IMR-90 (cell line): ENCODE results near the gene ARL2.

ENCODE experiments used
- MAFK ChIP-seq: IDR thresholded peaks from 2 replicates; pipeline ENCODE4 v1.6.1; 2012; ENCODE audit warnings: low read depth, low read length, improper control_type of control experiment
- NFE2L2 ChIP-seq: fragments of 150-350 bp; IDR thresholded peaks from 2 replicates; pipeline ENCODE4 v1.6.1; 2016; ENCODE audit warnings: low read depth, mild to moderate bottlenecking, low read length
- POLR2A ChIP-seq: IDR thresholded peaks from 2 replicates; pipeline ENCODE4 v1.6.1; 2012; ENCODE audit warnings: mild to moderate bottlenecking, low read depth, low read length
- TF ChIP-seq, protein P1 (sequence below): conservative IDR thresholded peaks from 2 replicates; pipeline ENCODE4 v1.5.1; 2012; ENCODE audit warnings: mild to moderate bottlenecking, low read depth, low read length, improper control_type of control experiment
- TF ChIP-seq, protein P2 (sequence below): fragments of 150-350 bp; IDR thresholded peaks from 2 replicates; pipeline ENCODE4 v1.6.1; 2017; ENCODE audit warnings: mild to moderate bottlenecking, antibody characterized with exemption, low read length, low read depth

- TF ChIP-seq MAFK: no peak
- TF ChIP-seq, protein P1, sequence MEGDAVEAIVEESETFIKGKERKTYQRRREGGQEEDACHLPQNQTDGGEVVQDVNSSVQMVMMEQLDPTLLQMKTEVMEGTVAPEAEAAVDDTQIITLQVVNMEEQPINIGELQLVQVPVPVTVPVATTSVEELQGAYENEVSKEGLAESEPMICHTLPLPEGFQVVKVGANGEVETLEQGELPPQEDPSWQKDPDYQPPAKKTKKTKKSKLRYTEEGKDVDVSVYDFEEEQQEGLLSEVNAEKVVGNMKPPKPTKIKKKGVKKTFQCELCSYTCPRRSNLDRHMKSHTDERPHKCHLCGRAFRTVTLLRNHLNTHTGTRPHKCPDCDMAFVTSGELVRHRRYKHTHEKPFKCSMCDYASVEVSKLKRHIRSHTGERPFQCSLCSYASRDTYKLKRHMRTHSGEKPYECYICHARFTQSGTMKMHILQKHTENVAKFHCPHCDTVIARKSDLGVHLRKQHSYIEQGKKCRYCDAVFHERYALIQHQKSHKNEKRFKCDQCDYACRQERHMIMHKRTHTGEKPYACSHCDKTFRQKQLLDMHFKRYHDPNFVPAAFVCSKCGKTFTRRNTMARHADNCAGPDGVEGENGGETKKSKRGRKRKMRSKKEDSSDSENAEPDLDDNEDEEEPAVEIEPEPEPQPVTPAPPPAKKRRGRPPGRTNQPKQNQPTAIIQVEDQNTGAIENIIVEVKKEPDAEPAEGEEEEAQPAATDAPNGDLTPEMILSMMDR: no peak
- no peak for TF ChIP-seq POLR2A
- TF ChIP-seq, protein P2, sequence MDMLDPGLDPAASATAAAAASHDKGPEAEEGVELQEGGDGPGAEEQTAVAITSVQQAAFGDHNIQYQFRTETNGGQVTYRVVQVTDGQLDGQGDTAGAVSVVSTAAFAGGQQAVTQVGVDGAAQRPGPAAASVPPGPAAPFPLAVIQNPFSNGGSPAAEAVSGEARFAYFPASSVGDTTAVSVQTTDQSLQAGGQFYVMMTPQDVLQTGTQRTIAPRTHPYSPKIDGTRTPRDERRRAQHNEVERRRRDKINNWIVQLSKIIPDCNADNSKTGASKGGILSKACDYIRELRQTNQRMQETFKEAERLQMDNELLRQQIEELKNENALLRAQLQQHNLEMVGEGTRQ: no peak
- no peak for TF ChIP-seq NFE2L2
Observed at GRCh38 chr11:65036931-65037330, 23.0 kb downstream of the ARL2 start.
